Keratinocyte (primary cell): Measurements from ENCODE around the gene SMIM12. TPM values are rescaled to one million over a fixed set of nuclear protein-coding genes. Genes with fewer than 3 reads are reported as not detected.

Source experiments
- DNase-seq: peaks from one replicate; pipeline ENCODE4 v3.0.0-alpha.2; 2011; ENCODE audit warnings: low read depth, missing footprints, low spot score
- FAIRE-seq: peaks from 2 replicates; lab custom pipeline; 2011; peaks lifted over from hg19 to GRCh38; lab: Jason Lieb, UNC
- H2AFZ ChIP-seq: 2 replicates; pipeline ENCODE4 v1.6.0; 2012; ENCODE audit warnings: low read length, control low read depth, inconsistent platforms; ENCODE audit not compliant: control insufficient read depth
- H3K27ac ChIP-seq: 2 replicates; pipeline ENCODE4 v1.5.1; 2011; ENCODE audit warnings: low read length; ENCODE audit not compliant: control insufficient read depth, insufficient read depth
- H3K27me3 ChIP-seq: 3 replicates; pipeline ENCODE4 v1.6.0; 2011; ENCODE audit warnings: low read length; ENCODE audit not compliant: control insufficient read depth, insufficient read depth; ENCODE audit errors: extremely low read depth
- H3K36me3 ChIP-seq, 2 experiments: 2 replicates in 1 of 2; 3 replicates in 1 of 2; pipeline ENCODE4 v1.5.1; 2011; ENCODE audit warnings: low read length in 2 of 2, mild to moderate bottlenecking in 1 of 2; ENCODE audit not compliant: control insufficient read depth in 2 of 2, insufficient read depth in 2 of 2; ENCODE audit errors: extremely low read depth in 1 of 2
- H3K4me1 ChIP-seq: 3 replicates; pipeline ENCODE4 v1.5.1; 2011; ENCODE audit warnings: low read length; ENCODE audit not compliant: control insufficient read depth, insufficient read depth; ENCODE audit errors: extremely low read depth
- H3K4me2 ChIP-seq: 3 replicates; pipeline ENCODE4 v1.6.0; 2011; ENCODE audit warnings: low read depth, low read length; ENCODE audit not compliant: control insufficient read depth, insufficient read depth; ENCODE audit errors: extremely low read depth
- H3K4me3 ChIP-seq, 3 experiments: fragments of 200-600 bp in 1 of 3; sonication (generic) in 1 of 3; 2 replicates in 2 of 3; 3 replicates in 1 of 3; pipeline ENCODE4 v1.5.1; 2011 to 2016; ENCODE audit warnings: low read length in 3 of 3, mild to moderate bottlenecking in 3 of 3, control low read depth in 2 of 3, inconsistent platforms in 1 of 3, low read depth in 1 of 3, mixed read lengths in 1 of 3, mixed run types in 1 of 3, moderate library complexity in 1 of 3; ENCODE audit not compliant: control insufficient read depth in 2 of 3, insufficient read depth in 2 of 3; ENCODE audit errors: extremely low read depth in 1 of 3
- H3K79me2 ChIP-seq: 2 replicates; pipeline ENCODE4 v1.6.0; 2012; ENCODE audit warnings: low read length; ENCODE audit not compliant: control insufficient read depth, insufficient read depth
- H3K9ac ChIP-seq: 3 replicates; pipeline ENCODE4 v1.6.0; 2011; ENCODE audit warnings: low read length; ENCODE audit not compliant: control insufficient read depth, insufficient read depth; ENCODE audit errors: extremely low read depth
- H3K9me1 ChIP-seq: 3 replicates; pipeline ENCODE4 v1.6.0; 2011; ENCODE audit warnings: low read length; ENCODE audit not compliant: control insufficient read depth, insufficient read depth; ENCODE audit errors: extremely low read depth
- H3K9me3 ChIP-seq: 2 replicates; pipeline ENCODE4 v1.5.1; 2012; ENCODE audit warnings: low read depth, low read length; ENCODE audit not compliant: control insufficient read depth
- H4K20me1 ChIP-seq: 3 replicates; pipeline ENCODE4 v1.6.0; 2011; ENCODE audit warnings: low read length; ENCODE audit not compliant: control insufficient read depth, insufficient read depth; ENCODE audit errors: extremely low read depth
- CTCF ChIP-seq, 3 experiments: IDR thresholded peaks in 1 of 3; conservative IDR thresholded peaks in 1 of 3; optimal IDR thresholded peaks in 1 of 3; 2 replicates in 2 of 3; 3 replicates in 1 of 3; pipeline versions ENCODE3 to v1.5.1; 2011; ENCODE audit warnings: low read length in 3 of 3, mild to moderate bottlenecking in 3 of 3, moderate library complexity in 2 of 3, control low read depth in 1 of 3, inconsistent platforms in 1 of 3; ENCODE audit not compliant: insufficient read depth in 2 of 3; ENCODE audit errors: extremely low read depth in 1 of 3
- EZH2 ChIP-seq: IDR thresholded peaks from one replicate; pipeline ENCODE4 v1.6.1; 2012; ENCODE audit warnings: inconsistent platforms, mild to moderate bottlenecking, low read length, moderate library complexity
- dilution Hi-C: fragments of 300-500 bp; cut with MboI; formaldehyde crosslinking; loops from one replicate; pipeline ENCODE4 v1.7.0; 2020; ENCODE audit warnings: low sequenced_read_pairs; ENCODE audit not compliant: extremely low pct_ligation_motif_present
- polyA plus RNA-seq, 5 experiments: library from polyadenylated mRNA; depleted of rRNA in 3 of 5; stranded (reverse) in 3 of 5; stranded (forward) in 1 of 5; unstranded in 1 of 5; fragments of >200 nt; gene quantifications; 1 replicate in 1 of 5; 2 replicates in 3 of 5; 3 replicates in 1 of 5; pipeline versions ENCODE4 v1.2.1 to v1.2.3, GENCODE V29; 2011 to 2012; ENCODE audit warnings: missing spikeins in 2 of 5, low read depth in 1 of 5, low replicate concordance in 1 of 5

SMIM12 gene
- polyA plus RNA-seq, 1 donor (not counting 4 experiments of a cell fraction or from before 2014, with no cell fraction given) = 51.5 TPM

GRCh38 chr1:34896612-34897011 is 37.1 kb upstream of the SMIM12 start:
- H2AFZ ChIP-seq = no peak overlapping the region
- H3K4me3 ChIP-seq = no peak overlapping the region
- no peaks in the 10 kb centered on the region for H3K27me3 ChIP-seq
- no peaks in the 10 kb centered on the region for H3K79me2 ChIP-seq
- H3K4me2 ChIP-seq = no peak overlapping the region
- no peak for DNase-seq
- no peaks in the 10 kb centered on the region for H3K9me1 ChIP-seq
- dilution Hi-C loops = no loop called here
- no peak for FAIRE-seq
- H3K4me1 ChIP-seq = no peaks in the 10 kb centered on the region
- no peaks in the 10 kb centered on the region for H3K9me3 ChIP-seq
- no peak overlapping the region for H3K9ac ChIP-seq
- H3K27ac ChIP-seq = no peak overlapping the region
- no peak for TF ChIP-seq CTCF (optimal IDR thresholded peaks at IDR 0.05 in 1 of 3, IDR thresholded peaks at IDR 0.05 in 1 of 3, conservative IDR thresholded peaks at IDR 0.05 in 1 of 3; ENCODE audit: extremely low read depth in 1 of 3, insufficient read depth in 2 of 3, low read length in 3 of 3)
- TF ChIP-seq EZH2 = no peak
- no peaks in the 10 kb centered on the region for H4K20me1 ChIP-seq
- no peaks in the 10 kb centered on the region for H3K36me3 ChIP-seq

GRCh38 chr1:34889705-34890104 is 30.2 kb upstream of the SMIM12 start:
- H3K9ac ChIP-seq = no peak overlapping the region
- H2AFZ ChIP-seq = no peak overlapping the region
- DNase-seq = no peak
- no peak for TF ChIP-seq CTCF (optimal IDR thresholded peaks at IDR 0.05 in 1 of 3, IDR thresholded peaks at IDR 0.05 in 1 of 3, conservative IDR thresholded peaks at IDR 0.05 in 1 of 3; ENCODE audit: extremely low read depth in 1 of 3, insufficient read depth in 2 of 3, low read length in 3 of 3)
- no peak for TF ChIP-seq EZH2
- dilution Hi-C loops = no loop called here
- no peaks in the 10 kb centered on the region for H3K36me3 ChIP-seq
- H3K4me2 ChIP-seq = no peak overlapping the region
- no peaks in the 10 kb centered on the region for H4K20me1 ChIP-seq
- H3K27me3 ChIP-seq = no peaks in the 10 kb centered on the region
- H3K79me2 ChIP-seq = no peaks in the 10 kb centered on the region
- no peaks in the 10 kb centered on the region for H3K9me3 ChIP-seq
- no peak overlapping the region for H3K27ac ChIP-seq
- H3K9me1 ChIP-seq = no peaks in the 10 kb centered on the region
- no peak overlapping the region for H3K4me3 ChIP-seq
- FAIRE-seq = no peak
- no peaks in the 10 kb centered on the region for H3K4me1 ChIP-seq
